HL-60/S4 treated with phorbol 12-myristate 13-acetate at 8.2 ng/mL for 4 days and 3 days (cell line): ENCODE data around the gene KRTAP26-1.

Experiments used
- in situ Hi-C: fragments of 300-500 bp; cut with MboI; formaldehyde crosslinking; loops from 2 replicates; pipeline ENCODE4 v1.15.0; 2022; ENCODE audit warnings: low sequenced_read_pairs

Gene KRTAP26-1, protein sequence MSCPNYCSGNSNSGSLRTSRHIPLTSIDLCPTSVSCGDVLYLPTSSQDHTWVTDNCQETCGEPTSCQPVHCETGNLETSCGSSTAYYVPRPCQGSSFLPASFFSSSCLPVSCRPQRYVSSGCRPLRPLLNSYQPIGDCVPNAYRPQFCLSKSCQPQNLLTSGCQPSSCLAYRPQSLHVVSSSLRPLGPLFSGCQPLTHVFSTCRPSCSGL

GRCh38 chr21:30320215-30320614, at the start of gene KRTAP26-1:
TSS of gene KRTAP26-1 (minus strand) at chr21:30320315. CDS start at chr21:30320035, 280 bp downstream.
- in situ Hi-C loops, result no loop called here

DNA sequence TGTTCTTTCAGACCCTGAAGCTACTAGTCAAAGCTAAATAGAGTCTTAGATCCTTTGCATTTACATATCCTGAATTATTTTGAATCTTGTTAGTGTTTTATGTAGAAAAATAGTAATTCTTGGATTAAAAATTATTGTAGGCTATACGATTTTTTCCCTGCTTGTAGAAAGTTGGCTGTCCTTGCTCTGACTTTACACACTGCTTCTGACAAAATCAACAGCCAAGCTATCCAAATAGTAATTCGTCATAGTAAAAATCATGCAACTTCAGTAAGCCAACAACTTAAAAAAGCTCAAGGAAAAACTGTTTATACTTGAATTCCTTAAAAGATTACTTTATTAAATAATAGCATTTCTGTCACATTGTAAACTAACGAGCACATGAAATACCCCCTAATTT, 35.8 kb upstream of the KRTAP26-1 start:
- in situ Hi-C loops, result no loop called here

DNA sequence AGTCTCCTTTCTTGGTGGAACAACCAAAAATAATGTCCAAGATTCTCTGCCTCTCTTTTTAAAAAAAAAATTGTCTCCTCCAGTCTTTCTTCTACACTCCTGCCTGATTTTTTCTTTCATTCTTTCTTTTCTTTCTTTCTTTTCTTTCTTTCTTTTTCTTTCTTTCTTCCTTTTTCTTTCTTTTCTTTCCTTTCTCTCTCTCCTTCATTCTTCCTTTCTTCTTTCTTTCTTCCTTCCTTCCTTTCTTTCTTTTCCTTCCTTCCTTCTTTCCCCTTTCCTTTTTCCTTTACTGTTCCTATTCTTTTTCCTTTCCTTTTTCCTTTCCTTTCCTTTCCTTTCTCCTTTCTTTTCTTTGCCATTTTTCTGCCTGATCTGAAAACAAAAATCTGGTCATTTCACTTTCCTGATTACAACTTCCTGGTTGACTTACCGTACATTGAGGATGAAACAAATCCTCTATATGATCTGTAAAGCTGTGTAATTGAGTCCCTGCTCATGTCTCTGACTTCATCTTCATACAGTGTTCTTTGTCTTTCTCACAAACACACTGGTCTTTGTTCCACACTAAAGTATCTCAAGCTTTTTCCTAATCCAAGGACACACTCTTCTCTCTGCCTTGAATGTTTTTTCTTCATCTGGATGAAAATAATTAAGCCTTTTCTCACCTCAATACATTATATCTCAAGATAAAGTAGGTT, 34.3 kb upstream of the KRTAP26-1 start:
- in situ Hi-C loops, result no loop called here

DNA sequence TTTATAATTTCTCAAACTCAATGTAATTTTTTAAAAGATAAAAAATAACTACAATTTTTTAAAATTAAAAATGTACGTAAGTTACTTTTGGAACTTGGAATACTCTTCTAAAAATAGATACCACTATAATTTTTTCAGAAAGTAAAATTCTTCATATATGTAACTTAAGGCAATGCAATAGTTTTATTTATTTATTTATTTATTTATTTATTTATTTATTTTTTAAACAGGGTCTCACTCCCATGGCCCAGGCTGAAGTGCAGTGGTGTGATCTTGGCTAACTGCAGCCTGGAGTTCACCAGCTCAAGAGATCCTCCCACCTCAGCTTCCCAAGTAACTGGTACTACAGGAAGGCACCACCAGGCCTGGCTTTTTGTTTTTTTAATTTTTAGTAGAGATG, 31.4 kb upstream of the KRTAP26-1 start:
- in situ Hi-C loops, result no loop called here

DNA sequence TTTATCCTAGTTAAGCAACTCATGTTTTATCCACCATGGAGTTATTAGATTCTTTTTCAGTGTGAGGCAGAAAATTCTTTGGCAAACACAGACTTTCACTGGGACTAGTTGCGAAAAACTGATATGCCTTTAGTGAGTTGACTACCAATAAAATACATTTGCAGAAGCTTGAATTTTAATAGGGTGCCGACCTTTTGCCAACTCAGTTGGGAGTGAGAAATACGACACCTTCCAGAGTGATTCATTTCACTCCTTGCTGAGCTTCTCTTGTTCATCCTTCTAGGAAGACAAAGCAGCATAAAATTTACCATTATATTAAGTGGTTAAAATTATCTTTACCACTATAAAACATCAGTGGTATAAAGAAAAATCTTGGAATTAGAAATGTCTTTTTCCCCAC, 29.5 kb upstream of the KRTAP26-1 start:
- in situ Hi-C loops, result no loop called here

DNA sequence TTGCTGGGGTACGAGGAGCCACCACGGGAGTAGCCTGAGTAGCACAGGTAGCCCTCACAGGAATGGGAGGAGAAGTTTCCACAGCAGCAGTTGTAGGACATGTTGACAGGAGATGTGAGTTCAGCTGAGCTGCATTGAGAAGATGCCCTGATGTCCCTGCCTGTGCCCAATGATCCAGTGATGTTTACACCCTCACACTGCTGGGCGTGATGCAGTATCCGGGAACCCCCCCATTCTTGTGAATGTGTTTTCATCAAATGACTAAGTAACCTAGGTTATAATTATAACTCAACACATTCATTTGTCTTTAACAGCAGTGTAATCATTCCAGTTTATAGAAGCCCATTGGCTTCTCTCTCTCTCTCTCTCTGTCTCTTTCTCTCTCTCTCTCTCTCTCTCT, 28.4 kb upstream of the KRTAP26-1 start, which contains the start of gene KRTAP23-1:
Gene KRTAP23-1, minus strand, starts transcription at position 101 of the 400 bp plus-strand sequence. Its CDS starts 0 bp downstream, at position 101.
- in situ Hi-C loops, result no loop called here

GRCh38 chr21:30345014-30345413, 24.9 kb upstream of the KRTAP26-1 start:
- in situ Hi-C loops, result no loop called here

DNA sequence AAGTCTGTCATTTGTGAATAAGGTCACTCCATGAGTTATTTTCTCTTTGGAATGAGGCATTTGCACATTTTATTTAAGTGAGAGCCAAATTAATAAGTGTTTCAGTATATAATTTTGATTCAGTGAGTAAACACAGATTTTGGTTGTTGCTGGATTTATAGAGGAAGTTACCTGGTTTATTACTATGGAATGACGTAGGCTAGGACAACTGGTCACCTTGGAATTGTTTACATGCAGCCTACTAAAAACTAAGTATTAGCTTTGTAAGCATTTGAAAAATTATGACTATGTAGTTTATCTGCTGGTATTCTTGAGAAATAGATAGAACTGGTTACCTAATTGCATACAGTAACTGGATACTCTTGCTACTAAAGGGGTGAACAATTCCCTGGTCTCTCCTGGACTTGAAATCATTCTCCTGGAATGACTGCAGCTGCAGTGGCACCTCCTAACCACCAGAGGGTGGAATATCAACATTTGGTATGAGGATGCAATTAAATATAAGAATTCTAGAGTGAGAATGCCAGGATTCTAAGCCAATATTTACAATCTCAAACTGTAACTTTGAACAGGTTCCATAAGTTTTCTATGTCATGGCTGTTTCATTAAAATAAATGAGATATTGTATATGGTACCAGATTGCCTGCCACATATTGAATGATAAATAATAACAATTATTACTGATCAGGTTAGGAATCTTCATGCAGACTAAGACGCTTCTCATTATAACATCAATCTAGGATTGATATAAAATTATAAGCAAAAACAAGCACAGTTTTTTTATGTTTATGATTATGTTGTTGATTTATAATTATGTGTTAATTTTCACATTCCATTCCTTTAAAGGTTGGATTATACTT, 20.8 kb upstream of the KRTAP26-1 start:
- in situ Hi-C loops, result no loop called here

DNA sequence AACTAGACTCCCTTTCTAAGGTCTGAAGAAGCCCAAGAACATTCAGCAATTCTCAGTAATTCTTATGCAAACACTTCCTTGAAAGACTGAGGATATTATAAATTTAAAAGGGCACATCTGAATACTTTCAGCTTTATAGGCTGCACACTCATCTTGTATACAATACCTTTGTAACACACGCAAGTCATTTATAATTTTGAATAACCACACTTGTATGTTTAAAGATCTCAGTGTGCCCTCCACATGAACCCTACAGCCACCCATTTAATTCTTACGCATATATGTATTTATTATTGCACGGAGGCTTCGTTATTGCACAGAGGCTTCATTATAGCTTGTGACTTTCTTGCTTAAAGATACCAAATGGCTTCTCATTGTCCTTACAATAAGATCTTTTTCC, 18.6 kb upstream of the KRTAP26-1 start:
- in situ Hi-C loops, result no loop called here

GRCh38 chr21:30337772-30338171, 17.7 kb upstream of the KRTAP26-1 start:
- in situ Hi-C loops, result no loop called here

DNA sequence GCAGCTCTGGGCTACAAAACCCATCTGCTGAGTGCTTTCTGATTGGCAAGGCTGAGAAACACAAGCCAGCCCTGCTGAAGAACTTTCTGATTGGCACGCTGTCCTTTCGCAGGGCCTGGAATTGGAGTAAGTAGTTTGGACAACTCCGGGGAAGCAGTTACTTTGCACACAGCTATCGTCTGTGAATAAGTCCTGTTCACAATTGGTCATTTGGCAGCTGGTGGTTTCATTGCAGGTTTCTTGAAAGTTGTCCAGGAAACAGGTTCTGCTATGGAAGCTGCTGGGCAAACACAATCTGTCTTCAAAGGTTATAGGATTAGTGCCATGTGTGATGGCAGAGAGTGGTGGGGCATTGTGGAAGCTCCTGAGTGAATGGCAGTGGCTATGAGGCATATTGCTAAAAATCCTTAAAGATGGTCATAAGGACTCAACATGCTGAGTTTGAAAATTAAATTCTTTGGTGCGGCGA, 17.2 kb upstream of the KRTAP26-1 start, which contains the start of gene KRTAP27-1:
Gene KRTAP27-1, minus strand, starts transcription at position 419 of the 469 bp plus-strand sequence. Its CDS starts 26 bp downstream, at position 393.
- in situ Hi-C loops, result no loop called here

DNA sequence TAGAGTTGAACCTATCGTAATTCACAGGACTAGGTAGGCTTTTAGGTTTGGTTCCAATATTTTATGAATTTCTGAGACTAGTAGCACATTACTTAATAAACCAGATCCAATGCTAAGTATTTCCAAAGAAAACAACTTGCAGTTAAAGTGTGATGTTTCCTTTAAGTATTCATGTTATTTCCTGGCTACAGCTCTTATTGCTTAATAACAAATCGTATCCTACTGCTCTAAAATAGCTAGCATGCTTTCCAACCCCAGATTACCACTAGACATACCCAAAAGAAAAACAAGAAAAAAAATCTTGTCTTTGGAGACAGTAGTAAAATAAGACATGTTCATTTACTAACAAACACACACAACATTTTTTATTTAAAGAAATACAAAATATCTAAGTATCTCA, 16.5 kb upstream of the KRTAP26-1 start:
- in situ Hi-C loops, result no loop called here

- in situ Hi-C loops, result no loop called here
Measured at GRCh38 chr21:30333736-30334135, 13.6 kb upstream of the KRTAP26-1 start.

GRCh38 chr21:30332681-30333080, 12.6 kb upstream of the KRTAP26-1 start:
- in situ Hi-C loops, result no loop called here

GRCh38 chr21:30329203-30329875, 9.2 kb upstream of the KRTAP26-1 start:
- in situ Hi-C loops, result no loop called here

DNA sequence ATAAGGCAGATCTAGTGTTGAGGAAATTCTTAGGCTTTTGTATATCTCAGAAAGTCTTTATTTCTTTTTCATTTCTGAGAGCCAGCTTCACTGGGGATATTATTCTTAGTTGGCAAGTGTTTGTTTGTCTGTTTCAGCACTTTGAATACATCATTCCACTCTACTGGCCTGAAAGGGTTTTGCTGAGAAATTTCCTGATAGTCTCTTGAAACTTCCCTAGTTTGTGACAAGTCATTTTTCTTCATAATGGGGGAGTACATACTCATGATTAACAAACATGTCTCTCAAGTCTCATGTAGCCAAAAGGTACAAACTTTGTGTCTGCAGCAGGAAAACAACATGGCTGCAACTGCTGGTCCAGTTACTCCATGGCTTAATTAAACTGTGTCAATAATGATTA, 6.3 kb upstream of the KRTAP26-1 start:
- in situ Hi-C loops, result no loop called here

DNA sequence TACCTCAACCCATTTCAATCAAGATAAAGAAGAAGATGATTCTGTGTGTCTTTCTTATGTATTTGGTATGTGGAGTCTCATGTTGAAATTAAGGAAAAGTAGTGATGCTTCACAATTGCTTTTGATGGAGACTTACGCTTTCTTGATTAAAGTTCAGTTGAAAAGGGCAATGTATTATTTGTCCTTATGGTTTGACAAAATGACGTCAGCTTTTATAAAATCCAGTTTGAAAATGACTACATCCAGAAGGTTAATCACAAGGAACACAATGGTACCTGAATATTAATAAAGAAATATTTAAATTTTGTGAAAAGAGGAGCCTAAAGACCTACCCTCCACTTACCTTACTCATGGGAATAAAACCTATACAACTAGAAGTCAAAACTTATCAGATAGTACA, 4.4 kb downstream of the KRTAP26-1 start:
- in situ Hi-C loops, result no loop called here

GRCh38 chr21:30306884-30307283, 13.2 kb downstream of the KRTAP26-1 start:
- in situ Hi-C loops, result no loop called here

GRCh38 chr21:30305136-30305535, 15.0 kb downstream of the KRTAP26-1 start:
- in situ Hi-C loops, result no loop called here

- in situ Hi-C loops, result no loop called here
Measured at GRCh38 chr21:30289215-30289614, 30.9 kb downstream of the KRTAP26-1 start, which contains the start of gene KRTAP25-1. TSS of gene KRTAP25-1 (minus strand) at chr21:30289514. CDS start at chr21:30289490, 24 bp downstream.

GRCh38 chr21:30282850-30283249, 37.3 kb downstream of the KRTAP26-1 start, which contains the start of gene KRTAP24-1:
TSS of gene KRTAP24-1 (minus strand) at chr21:30282950. CDS start at chr21:30282932, 18 bp downstream.
- in situ Hi-C loops, result no loop called here
